Vagina (tissue), 2 donors: ENCODE results near the gene LMO7. TPM values are rescaled to one million over a fixed set of nuclear protein-coding genes. Genes with fewer than 3 reads are reported as not detected.

Experiments used
- DNase-seq, 2 donors: peaks; one replicate each; pipeline ENCODE4 v3.0.0-alpha.2; 2017; ENCODE audit errors: extremely low spot score in 2 of 2
- H3K27ac ChIP-seq: fragments of 200-600 bp; sonication (generic); one replicate; pipeline ENCODE4 v1.5.1; 2019
- H3K27me3 ChIP-seq: fragments of 200-600 bp; sonication (generic); one replicate; pipeline ENCODE4 v1.5.1; 2019
- H3K36me3 ChIP-seq, 2 donors: fragments of 200-600 bp; sonication (generic); one replicate each; pipeline ENCODE4 v1.5.1; 2017 to 2019
- H3K4me1 ChIP-seq: fragments of 200-600 bp; sonication (generic); one replicate; pipeline ENCODE4 v1.5.1; 2019
- H3K4me3 ChIP-seq, 2 donors: fragments of 200-600 bp; sonication (generic); 1 replicate in 1 of 2; 2 replicates in 1 of 2; pipeline ENCODE4 v1.5.1; 2016 to 2019
- H3K9me3 ChIP-seq: fragments of 200-600 bp; sonication (generic); one replicate; pipeline ENCODE4 v1.5.1; 2019
- CTCF ChIP-seq, 3 experiments: fragments of 450-650 bp in 2 of 3; fragments of 200-600 bp in 1 of 3; sonication (generic) in 1 of 3; IDR thresholded peaks; one replicate each; pipeline ENCODE4 v1.5.1; 2017 to 2019; ENCODE audit warnings: antibody characterized with exemption in 3 of 3, mild to moderate bottlenecking in 2 of 3, moderate library complexity in 2 of 3
- POLR2A ChIP-seq, 2 donors: fragments of 450-650 bp; IDR thresholded peaks; one replicate each; pipeline ENCODE4 v1.6.1; 2017; ENCODE audit warnings: antibody characterized with exemption in 2 of 2, mild to moderate bottlenecking in 2 of 2, moderate library complexity in 2 of 2
- POLR2AphosphoS5 ChIP-seq, 2 donors: sonication (generic); formaldehyde crosslinking; IDR thresholded peaks; one replicate each; pipeline ENCODE4 v1.9.0; 2017; ENCODE audit warnings: antibody characterized with exemption in 2 of 2, mild to moderate bottlenecking in 2 of 2, low read depth in 1 of 2; ENCODE audit not compliant: insufficient read depth in 1 of 2
- intact Hi-C: fragments of 100-400 bp; cut with DNase I; formaldehyde crosslinking; loops from one replicate; pipeline ENCODE4 v1.15.1; 2023
- total RNA-seq: library from RNA; depleted of rRNA; stranded (reverse); fragments of >200 nt; gene quantifications from one replicate; pipeline ENCODE4 v1.2.3, GENCODE V29; 2016

Gene LMO7
- total RNA-seq, 1 donor from 2014 or later: 85.4 TPM

- Histone ChIP-seq H3K4me3 (no peak overlapping the region), H3K9me3 (no peaks in the 10 kb centered on the region), H3K27me3 (no peaks in the 10 kb centered on the region), H3K36me3 (no peaks in the 10 kb centered on the region), H3K27ac (no peak overlapping the region), H3K4me1 (no peaks in the 10 kb centered on the region)
- DNase-seq: no peak
- intact Hi-C loops: no loop called here
- TF ChIP-seq POLR2A (IDR thresholded peaks at IDR 0.05) (no peak), CTCF (IDR thresholded peaks at IDR 0.05) (no peak), POLR2AphosphoS5 (IDR thresholded peaks at IDR 0.05; ENCODE audit: insufficient read depth in 1 of 2, low read depth in 1 of 2) (no peak)
Measured at GRCh38 chr13:75754936-75755335, 118.8 kb downstream of the LMO7 start.

DNA sequence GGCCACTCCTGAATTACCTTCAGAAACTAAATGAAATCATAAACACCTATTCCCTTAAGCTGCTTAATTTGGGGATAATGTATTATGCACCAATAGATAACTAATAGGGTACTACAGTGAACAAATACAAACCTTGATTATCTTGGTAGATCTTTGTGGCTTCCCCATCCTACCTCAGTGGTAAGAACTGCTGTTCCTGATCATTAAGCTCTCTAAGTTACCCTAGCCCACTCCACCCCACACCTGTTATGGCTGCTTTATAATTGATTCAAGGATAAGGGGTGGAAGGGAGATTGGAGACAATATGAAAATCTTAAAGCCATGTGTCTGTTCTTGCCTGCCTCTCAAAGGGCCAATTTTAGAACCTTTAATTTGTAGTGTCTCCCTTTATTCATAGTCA lies 121.2 kb downstream of the LMO7 start:
- Histone ChIP-seq H3K4me1 (no peaks in the 10 kb centered on the region), H3K27ac (no peak overlapping the region), H3K9me3 (no peaks in the 10 kb centered on the region), H3K36me3 (no peaks in the 10 kb centered on the region), H3K4me3 (no peak overlapping the region), H3K27me3 (no peaks in the 10 kb centered on the region)
- TF ChIP-seq CTCF (IDR thresholded peaks at IDR 0.05) (no peak), POLR2AphosphoS5 (IDR thresholded peaks at IDR 0.05; ENCODE audit: insufficient read depth in 1 of 2, low read depth in 1 of 2) (no peak), POLR2A (IDR thresholded peaks at IDR 0.05) (no peak)
- intact Hi-C loops: no loop called here
- no peak for DNase-seq

GRCh38 chr13:75759531-75759930 lies 123.4 kb downstream of the LMO7 start:
- Histone ChIP-seq H3K36me3 (no peaks in the 10 kb centered on the region), H3K9me3 (no peaks in the 10 kb centered on the region), H3K4me1 (no peaks in the 10 kb centered on the region), H3K4me3 (no peak overlapping the region), H3K27me3 (no peaks in the 10 kb centered on the region), H3K27ac (no peak overlapping the region)
- intact Hi-C loops: no loop called here
- TF ChIP-seq POLR2AphosphoS5 (IDR thresholded peaks at IDR 0.05; ENCODE audit: insufficient read depth in 1 of 2, low read depth in 1 of 2): no peak
- TF ChIP-seq POLR2A (IDR thresholded peaks at IDR 0.05): no peak
- no peak for TF ChIP-seq CTCF (IDR thresholded peaks at IDR 0.05)
- DNase-seq: no peak

GRCh38 chr13:75760131-75761021 lies 124.2 kb downstream of the LMO7 start:
- no peak for TF ChIP-seq CTCF (IDR thresholded peaks at IDR 0.05)
- peak in 1 of 2 donors; percentile 39 for TF ChIP-seq POLR2AphosphoS5 (IDR thresholded peaks at IDR 0.05; ENCODE audit: insufficient read depth in 1 of 2, low read depth in 1 of 2)
- no peak for TF ChIP-seq POLR2A (IDR thresholded peaks at IDR 0.05)
- no peaks in the 10 kb centered on the region for H3K27me3 ChIP-seq
- intact Hi-C loops: no loop called here
- no peak for DNase-seq
- H3K36me3 ChIP-seq: no peaks in the 10 kb centered on the region
- H3K4me1 ChIP-seq: no peaks in the 10 kb centered on the region
- peak overlapping the region in 1 of 2 donors; percentile 29 for H3K4me3 ChIP-seq
- H3K9me3 ChIP-seq: no peaks in the 10 kb centered on the region
- no peak overlapping the region for H3K27ac ChIP-seq

DNA sequence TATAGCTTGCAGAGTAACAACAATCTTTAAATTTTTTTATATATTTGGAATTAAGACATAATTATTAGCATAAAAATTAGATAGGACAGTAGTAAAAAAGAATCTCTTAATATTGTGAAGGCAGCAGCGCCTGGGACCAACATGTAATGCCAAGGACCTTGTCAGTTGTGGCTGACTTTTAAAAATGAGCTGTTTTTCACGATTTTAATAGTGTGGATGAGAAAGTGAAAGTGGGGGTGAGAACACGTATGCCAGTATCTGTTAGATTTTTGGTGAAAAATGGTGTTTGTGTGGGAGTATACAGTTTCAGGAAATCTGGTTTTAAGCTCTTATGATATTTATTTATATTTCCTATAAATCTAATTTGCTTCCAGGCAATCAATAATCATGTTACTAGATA lies 125.2 kb downstream of the LMO7 start:
- H3K4me3 ChIP-seq: peak overlapping the region in 1 of 2 donors; percentile 29
- H3K27ac ChIP-seq: no peak overlapping the region
- H3K36me3 ChIP-seq: no peaks in the 10 kb centered on the region
- no peak for DNase-seq
- intact Hi-C loops: no loop called here
- H3K9me3 ChIP-seq: no peaks in the 10 kb centered on the region
- no peaks in the 10 kb centered on the region for H3K4me1 ChIP-seq
- no peak for TF ChIP-seq POLR2A (IDR thresholded peaks at IDR 0.05)
- no peak for TF ChIP-seq CTCF (IDR thresholded peaks at IDR 0.05)
- no peak for TF ChIP-seq POLR2AphosphoS5 (IDR thresholded peaks at IDR 0.05; ENCODE audit: insufficient read depth in 1 of 2, low read depth in 1 of 2)
- H3K27me3 ChIP-seq: no peaks in the 10 kb centered on the region
